NCI-H2107 treated with DMSO at 0.1 percent for 48 hours (cell line): ENCODE data around the gene C1orf53.
"Not testable (repeated sequence)": the region's sequence is repeated elsewhere in the genome, so short reads cannot be mapped to it uniquely, and the experiment has no call there.

Experiments
- DNase-seq: peaks from one replicate; lab custom pipeline; 2025; ENCODE audit not compliant: unreplicated experiment; lab: John Stamatoyannopoulos, UW

The C1orf53 gene

DNA sequence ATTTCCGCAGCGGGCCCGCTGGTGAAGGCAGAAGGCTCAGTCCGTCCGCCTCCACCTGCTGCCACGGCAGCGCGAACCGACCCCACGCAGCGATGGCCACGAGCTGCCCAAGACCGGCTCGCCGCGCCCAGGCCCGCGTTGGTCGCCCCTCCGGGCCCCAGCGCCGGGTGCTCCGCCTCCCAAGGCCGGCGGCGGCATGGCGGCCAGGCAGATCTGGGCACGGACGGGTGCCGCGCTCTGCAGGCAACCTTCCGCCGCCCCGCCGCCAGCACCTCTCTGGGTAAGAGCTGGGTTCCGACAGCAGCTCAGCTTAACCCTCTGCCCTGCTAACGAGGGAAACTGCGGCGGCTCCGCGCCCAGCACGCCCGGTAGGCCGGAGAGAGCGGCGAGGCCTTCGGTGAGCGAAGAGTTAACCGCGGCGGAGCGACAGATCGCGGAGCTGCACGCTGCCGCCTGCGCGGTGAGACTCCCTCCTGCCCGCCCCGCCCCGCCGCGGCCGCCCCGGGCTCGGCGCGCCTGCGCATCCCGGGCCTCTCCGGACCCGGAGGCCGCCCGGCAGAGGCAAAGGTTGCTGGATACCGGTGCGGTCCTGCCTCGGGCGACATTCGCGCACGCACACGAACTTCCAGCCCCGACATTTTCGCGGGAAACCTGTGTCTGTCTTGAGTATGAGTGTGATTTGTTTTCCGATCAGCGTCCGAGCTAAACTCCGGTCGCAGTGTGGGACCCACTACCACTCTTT, at the start of gene C1orf53:
TSS of gene C1orf53 (plus strand) at position 177 of the 742 bp plus-strand sequence. CDS start at position 197, 20 bp downstream.
- DNase-seq: peak; percentile 85

DNA sequence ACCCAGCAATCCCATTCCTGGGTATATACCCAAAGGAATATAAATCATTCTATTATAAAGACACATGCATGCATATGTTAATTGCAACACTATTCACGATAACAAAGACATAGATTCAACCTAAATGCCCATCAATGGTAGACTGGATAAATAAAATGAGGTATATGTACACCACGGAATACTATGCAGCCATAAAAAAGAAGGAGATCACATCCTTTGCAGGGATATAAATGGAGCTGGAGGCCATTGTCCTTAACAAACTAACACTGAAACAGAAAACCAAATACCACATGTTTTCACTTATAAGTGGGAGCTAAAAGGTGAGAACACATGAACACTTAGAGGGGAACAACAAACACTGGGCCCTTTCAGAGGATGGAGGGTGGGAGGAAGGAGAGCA, 46.7 kb upstream of the C1orf53 start:
- DNase-seq: not testable (repeated sequence)

GRCh38 chr1:197857477-197857876, 45.0 kb upstream of the C1orf53 start:
- DNase-seq: no peak

DNA sequence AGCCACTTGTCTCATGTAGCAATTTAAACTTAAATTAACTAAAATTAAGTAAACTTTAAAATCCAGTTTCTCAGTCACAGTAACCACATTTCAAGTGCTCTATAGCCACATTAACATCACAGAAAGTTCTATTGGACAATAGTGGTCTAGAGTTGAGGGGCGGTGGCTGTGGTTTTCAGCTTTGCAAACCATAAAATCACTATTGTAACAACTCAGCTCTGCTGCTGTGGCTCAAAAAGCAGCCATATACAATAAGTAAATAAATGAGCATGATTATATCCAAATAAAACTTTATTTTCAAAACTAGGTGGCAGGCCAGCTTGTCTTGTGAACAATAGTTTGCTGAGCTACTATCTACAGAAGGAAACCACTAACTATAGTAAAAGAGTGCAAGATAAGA, 43.4 kb upstream of the C1orf53 start:
- DNase-seq: peak; percentile 6

- DNase-seq: no peak
Measured at GRCh38 chr1:197862221-197862620, 40.2 kb upstream of the C1orf53 start.

- DNase-seq: no peak
Measured at GRCh38 chr1:197862671-197863070, 39.8 kb upstream of the C1orf53 start.

- no peak for DNase-seq
Measured at GRCh38 chr1:197865809-197866208, 36.6 kb upstream of the C1orf53 start.

- DNase-seq: peak; percentile 81
Measured at GRCh38 chr1:197868751-197869489, 33.5 kb upstream of the C1orf53 start.

DNA sequence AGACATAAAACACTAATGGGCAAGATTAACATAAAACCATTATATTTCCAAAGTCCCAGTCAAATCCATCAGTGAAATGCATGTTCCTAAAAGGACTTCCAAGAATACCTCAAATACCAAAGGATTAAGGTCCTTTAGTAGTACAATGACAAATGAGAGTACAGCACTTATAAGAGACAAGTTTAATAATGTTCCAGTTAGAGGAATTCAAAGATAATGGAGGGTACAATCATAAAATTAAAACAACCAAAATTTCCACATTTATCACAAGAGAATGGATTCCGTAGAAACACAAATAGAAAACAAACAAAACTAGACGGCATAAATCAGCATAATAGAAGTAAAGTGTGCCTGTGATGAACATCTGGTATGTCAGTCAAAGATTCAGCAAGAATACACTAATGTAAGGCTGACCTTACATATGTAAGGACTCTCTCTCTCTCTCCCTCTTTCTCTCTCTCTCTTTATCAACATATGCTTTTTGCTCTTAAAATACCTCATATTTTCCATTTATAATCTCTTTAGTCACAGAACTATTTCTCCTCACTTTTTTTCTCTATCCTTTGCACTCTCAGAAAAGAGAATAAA, 32.8 kb upstream of the C1orf53 start:
- DNase-seq: no peak

- DNase-seq: no peak
Measured at GRCh38 chr1:197876894-197877293, 25.5 kb upstream of the C1orf53 start.

DNA sequence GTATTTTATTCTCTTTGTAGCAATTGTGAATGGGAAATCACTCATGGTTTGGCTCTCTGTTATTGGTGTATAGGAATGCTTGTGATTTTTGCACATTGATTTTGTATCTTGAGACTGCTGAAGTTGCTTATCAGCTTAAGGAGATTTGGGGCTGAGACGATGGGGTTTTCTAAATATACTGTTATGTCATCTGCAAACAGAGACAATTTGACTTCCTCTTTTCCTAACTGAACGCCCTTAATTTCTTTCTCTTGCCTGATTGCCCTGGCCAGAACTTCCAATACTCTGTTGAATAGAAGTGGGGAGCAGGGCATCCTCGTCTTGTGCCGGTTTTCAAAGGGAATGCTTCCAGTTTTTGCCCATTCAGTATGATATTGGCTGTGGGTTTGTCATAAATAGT, 22.0 kb upstream of the C1orf53 start:
- not testable (repeated sequence) for DNase-seq

GRCh38 chr1:197882241-197882640, 20.2 kb upstream of the C1orf53 start:
- DNase-seq: not testable (repeated sequence)

GRCh38 chr1:197884173-197884572, 18.3 kb upstream of the C1orf53 start:
- no peak for DNase-seq

- DNase-seq: no peak
Measured at GRCh38 chr1:197890936-197891335, 11.5 kb upstream of the C1orf53 start.

GRCh38 chr1:197892684-197893083, 9.7 kb upstream of the C1orf53 start:
- no peak for DNase-seq

GRCh38 chr1:197896301-197896700, 6.1 kb upstream of the C1orf53 start:
- DNase-seq: no peak

DNA sequence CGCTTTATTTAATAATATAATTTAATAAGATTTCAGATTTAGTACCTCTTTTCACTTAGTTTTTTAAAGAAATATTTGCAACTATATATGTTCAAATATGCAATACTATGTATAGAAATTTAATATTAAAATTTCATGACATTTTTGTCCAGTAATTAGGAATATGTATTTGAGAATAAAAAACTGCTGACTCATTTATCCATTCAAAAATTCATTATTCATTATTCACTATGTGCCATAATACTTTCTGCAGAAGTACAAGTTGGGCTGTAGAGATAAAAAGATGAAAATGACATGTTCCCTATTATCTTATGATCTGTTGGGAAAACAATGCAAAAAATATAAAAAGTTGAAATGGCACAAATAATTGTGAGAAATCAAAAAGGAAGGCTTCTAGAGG, 3.4 kb upstream of the C1orf53 start:
- no peak for DNase-seq

DNA sequence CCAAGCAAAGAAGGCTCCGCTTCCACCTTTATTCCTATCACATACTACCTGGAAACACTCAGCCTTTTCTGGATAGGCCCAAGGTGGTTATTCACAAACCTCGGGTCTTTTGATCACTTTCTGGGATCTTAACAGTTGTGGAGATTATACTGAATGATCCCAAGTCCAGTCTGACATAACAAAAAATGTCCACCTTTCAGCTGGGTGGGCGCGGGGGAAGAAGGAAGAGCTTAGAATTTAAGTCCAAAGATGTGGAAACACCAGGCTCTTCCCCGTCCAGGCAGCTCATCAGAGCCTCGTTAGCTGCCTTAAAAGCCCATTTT, 338 bp upstream of the C1orf53 start:
- peak; percentile 63 for DNase-seq

GRCh38 chr1:197903196-197903514, 725 bp downstream of the C1orf53 start:
- DNase-seq: no peak

DNA sequence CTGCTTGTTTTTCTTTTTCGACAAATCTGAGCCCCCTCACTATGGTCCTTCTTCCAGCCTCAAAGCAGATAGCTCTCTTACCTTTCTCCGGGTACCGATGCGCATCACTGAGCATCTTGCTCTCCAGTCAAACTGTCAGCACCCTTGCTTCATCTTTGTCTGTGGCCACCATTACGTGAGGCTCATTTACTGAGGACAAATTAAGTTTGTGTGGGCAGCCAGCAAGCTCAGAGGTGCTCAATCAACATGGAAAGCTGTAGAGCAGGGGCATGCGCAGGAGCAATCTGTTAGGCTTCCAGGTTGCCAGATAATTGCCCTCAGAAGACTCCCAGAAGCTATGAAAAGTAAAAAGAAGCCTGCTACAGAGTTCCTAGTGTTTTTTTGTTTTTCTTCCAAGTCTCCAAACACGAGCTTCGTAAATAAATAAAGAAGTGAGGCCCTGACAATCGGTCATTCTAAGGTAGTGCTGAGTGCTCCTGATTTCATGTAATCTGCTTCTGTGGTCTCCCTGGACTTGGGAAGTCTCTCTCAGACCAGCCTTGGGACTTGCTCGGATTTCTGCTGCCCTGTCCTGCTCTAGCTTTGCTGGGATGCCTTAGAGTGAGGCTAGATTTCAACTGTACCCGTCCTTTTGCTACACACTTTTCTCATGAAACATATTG, 1.8 kb downstream of the C1orf53 start:
- DNase-seq: no peak

DNA sequence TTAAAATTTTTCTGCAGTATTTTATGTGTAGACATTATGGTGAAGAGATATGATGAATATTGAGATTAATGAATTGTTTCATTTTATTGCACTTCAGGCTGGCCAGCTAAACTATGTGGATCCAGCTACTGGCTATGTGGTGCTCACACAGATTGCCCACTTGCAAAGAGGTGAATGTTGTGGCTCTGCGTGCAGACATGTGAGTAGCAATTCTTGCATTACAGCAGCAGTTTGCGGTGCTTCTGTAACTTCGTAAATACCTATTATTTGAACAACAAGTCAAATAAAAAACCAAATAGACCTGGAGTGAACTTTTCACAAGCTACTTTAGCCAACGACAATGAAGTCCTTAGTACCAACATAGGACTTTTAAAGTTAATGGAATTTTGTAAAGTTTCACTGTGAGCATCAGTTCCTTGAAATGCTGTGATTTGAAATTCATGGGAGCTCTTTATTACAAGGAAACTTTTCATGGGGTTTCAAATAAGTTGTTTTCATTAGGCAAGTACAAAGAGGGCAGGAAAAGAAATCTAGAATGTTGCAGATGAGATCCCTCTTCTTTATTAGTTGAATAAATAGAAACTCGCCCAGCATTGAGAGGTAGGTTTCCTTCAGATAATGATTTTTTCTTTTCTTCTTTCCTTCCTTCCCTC, 3.4 kb downstream of the C1orf53 start:
- DNase-seq: no peak
